Ovary (tissue), 3 donors: ENCODE results near the gene LRRC61.
"Not testable (repeated sequence)": the region's sequence is repeated elsewhere in the genome, so short reads cannot be mapped to it uniquely, and the experiment has no call there.

ENCODE experiments used
- EP300 ChIP-seq: sonication (generic); formaldehyde crosslinking; IDR thresholded peaks from one replicate; pipeline ENCODE4 v1.6.1; 2017; ENCODE audit warnings: antibody characterized with exemption
- POLR2A ChIP-seq: fragments of 450-650 bp; IDR thresholded peaks from one replicate; pipeline ENCODE4 v1.6.1; 2017; ENCODE audit warnings: antibody characterized with exemption, mild to moderate bottlenecking, moderate library complexity
- TF ChIP-seq, protein P1 (sequence below), 3 donors: fragments of 450-650 bp in 2 of 3; fragments of 200-600 bp in 1 of 3; IDR thresholded peaks; one replicate each; pipeline versions ENCODE4 v1.5.1 to v1.8.0; 2016 to 2022; ENCODE audit warnings: antibody characterized with exemption in 3 of 3, mild to moderate bottlenecking in 1 of 3
- donor health status: DM: no; HTN: no; CAD: no.

DNA sequence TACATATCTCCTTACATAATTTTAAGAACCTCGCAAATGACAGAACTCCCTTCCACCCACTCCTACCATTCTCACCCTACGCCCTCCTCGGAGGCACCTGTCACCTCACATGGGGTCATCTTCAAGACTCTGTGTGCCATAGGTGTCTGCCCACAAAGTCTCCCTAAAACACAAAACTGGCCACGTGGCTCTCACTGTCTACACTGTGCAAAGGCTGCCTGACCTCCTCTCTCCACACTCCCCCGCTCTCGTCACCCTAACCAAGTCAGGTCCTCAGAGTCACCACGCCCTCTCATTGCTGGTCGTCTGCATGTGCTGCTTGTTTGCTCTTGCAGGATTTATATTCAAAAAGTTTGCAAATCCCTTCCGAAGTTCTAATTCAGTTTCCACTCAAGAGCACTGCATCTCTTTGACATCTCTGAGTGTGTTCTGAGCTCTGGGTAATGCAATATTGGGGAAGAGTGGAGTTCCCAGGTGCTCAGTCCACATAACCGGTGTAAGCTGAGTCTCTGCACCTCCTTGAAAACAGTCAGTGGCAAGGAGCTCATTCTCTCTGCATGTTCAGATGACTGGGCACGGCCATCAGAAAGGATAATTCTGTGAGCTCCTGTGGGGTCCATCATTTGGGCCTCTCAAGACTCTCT lies 17.8 kb upstream of the LRRC61 start:
- not testable (repeated sequence) for TF ChIP-seq EP300, POLR2A
- TF ChIP-seq, protein P1, sequence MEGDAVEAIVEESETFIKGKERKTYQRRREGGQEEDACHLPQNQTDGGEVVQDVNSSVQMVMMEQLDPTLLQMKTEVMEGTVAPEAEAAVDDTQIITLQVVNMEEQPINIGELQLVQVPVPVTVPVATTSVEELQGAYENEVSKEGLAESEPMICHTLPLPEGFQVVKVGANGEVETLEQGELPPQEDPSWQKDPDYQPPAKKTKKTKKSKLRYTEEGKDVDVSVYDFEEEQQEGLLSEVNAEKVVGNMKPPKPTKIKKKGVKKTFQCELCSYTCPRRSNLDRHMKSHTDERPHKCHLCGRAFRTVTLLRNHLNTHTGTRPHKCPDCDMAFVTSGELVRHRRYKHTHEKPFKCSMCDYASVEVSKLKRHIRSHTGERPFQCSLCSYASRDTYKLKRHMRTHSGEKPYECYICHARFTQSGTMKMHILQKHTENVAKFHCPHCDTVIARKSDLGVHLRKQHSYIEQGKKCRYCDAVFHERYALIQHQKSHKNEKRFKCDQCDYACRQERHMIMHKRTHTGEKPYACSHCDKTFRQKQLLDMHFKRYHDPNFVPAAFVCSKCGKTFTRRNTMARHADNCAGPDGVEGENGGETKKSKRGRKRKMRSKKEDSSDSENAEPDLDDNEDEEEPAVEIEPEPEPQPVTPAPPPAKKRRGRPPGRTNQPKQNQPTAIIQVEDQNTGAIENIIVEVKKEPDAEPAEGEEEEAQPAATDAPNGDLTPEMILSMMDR (IDR thresholded peaks at IDR 0.05): not testable (repeated sequence)
